ENCODE data around the gene MICAL2. TPM values are rescaled to one million over a fixed set of nuclear protein-coding genes. Genes with fewer than 3 reads are reported as not detected.

The MICAL2 gene
- total RNA-seq, 1 experiment from 2014 or later: 37.4 TPM

GRCh38 chr11:12105471-12105870 lies 4.9 kb upstream of the MICAL2 start:
- no peak overlapping the region for H2AFZ ChIP-seq (ENCODE audit: low read depth, low read length, poor library complexity, severe bottlenecking)
- H3K36me3 ChIP-seq (ENCODE audit: control insufficient read depth in 1 of 2, insufficient read depth in 2 of 2, low read length in 2 of 2): no peaks in the 10 kb centered on the region
- H3K9ac ChIP-seq (ENCODE audit: low read length): no peak overlapping the region
- H3K27me3 ChIP-seq (ENCODE audit: insufficient read depth, low read length): no peaks in the 10 kb centered on the region
- H3K79me2 ChIP-seq (ENCODE audit: insufficient read depth, low read length): no peaks in the 10 kb centered on the region
- ATAC-seq (no peak), DNase-seq (ENCODE audit: low read depth, low spot score) (no peak)
- no peaks in the 10 kb centered on the region for H3K9me2 ChIP-seq (ENCODE audit: insufficient read depth)
- no peak overlapping the region for H3K27ac ChIP-seq (ENCODE audit: low read depth, low read length)
- no TSS peak for BruUV-seq (replicated peaks)
- peaks cover 9% of the 10 kb centered on the region in 2 experiments for H3K4me1 ChIP-seq (ENCODE audit: control insufficient read depth in 1 of 2, insufficient read depth in 2 of 2, low read length in 2 of 2)
- ChIA-PET RAD21 (ENCODE audit: low non-redundant PET in 1 of 2, low total read pairs in 2 of 2, uncharacterized antibody in 2 of 2, unreplicated experiment in 2 of 2) (no interaction called here), POLR2A (no interaction called here), CTCF (no interaction called here)
- no peak overlapping the region for H3K4me2 ChIP-seq (ENCODE audit: low read length)
- no peak overlapping the region for H3K4me3 ChIP-seq (replicated peaks in 1 of 2; ENCODE audit: low read depth in 1 of 2, low read length in 2 of 2)
- H4K20me1 ChIP-seq (ENCODE audit: insufficient read depth): no peaks in the 10 kb centered on the region
- TF ChIP-seq SIN3A (IDR thresholded peaks at IDR 0.05; ENCODE audit: low read depth) (no peak), ZFX (IDR thresholded peaks at IDR 0.05) (no peak), ZBTB33 (IDR thresholded peaks at IDR 0.05; ENCODE audit: extremely low read depth, insufficient replicate concordance, low read length) (no peak), SP1 (IDR thresholded peaks at IDR 0.05; ENCODE audit: low read depth) (no peak), EGR1 (IDR thresholded peaks at IDR 0.05; ENCODE audit: low read depth) (no peak), EZH2 (IDR thresholded peaks at IDR 0.05) (no peak), CBX3 (IDR thresholded peaks at IDR 0.05; ENCODE audit: low read depth) (no peak)
- intact Hi-C loops (cut with micrococcal nuclease): no loop called here
- H3K9me3 ChIP-seq (ENCODE audit: control insufficient read depth in 1 of 2, insufficient read depth in 1 of 2, low read depth in 1 of 2, low read length in 2 of 2): no peaks in the 10 kb centered on the region

GRCh38 chr11:12106101-12106500 lies 4.3 kb upstream of the MICAL2 start:
- no peaks in the 10 kb centered on the region for H3K27me3 ChIP-seq (ENCODE audit: insufficient read depth, low read length)
- no peak overlapping the region for H3K9ac ChIP-seq (ENCODE audit: low read length)
- no peaks in the 10 kb centered on the region for H4K20me1 ChIP-seq (ENCODE audit: insufficient read depth)
- H3K4me1 ChIP-seq (ENCODE audit: control insufficient read depth in 1 of 2, insufficient read depth in 2 of 2, low read length in 2 of 2): peaks cover 10 to 13% of the 10 kb centered on the region in 2 experiments
- ATAC-seq (no peak), DNase-seq (ENCODE audit: low read depth, low spot score) (no peak)
- H3K9me3 ChIP-seq (ENCODE audit: control insufficient read depth in 1 of 2, insufficient read depth in 1 of 2, low read depth in 1 of 2, low read length in 2 of 2): no peaks in the 10 kb centered on the region
- H3K27ac ChIP-seq (ENCODE audit: low read depth, low read length): no peak overlapping the region
- H3K9me2 ChIP-seq (ENCODE audit: insufficient read depth): no peaks in the 10 kb centered on the region
- POLR2A ChIA-PET: no interaction called here
- no peaks in the 10 kb centered on the region for H3K36me3 ChIP-seq (ENCODE audit: control insufficient read depth in 1 of 2, insufficient read depth in 2 of 2, low read length in 2 of 2)
- intact Hi-C loops (cut with micrococcal nuclease): no loop called here
- no peak overlapping the region for H2AFZ ChIP-seq (ENCODE audit: low read depth, low read length, poor library complexity, severe bottlenecking)
- CTCF ChIA-PET: no interaction called here
- BruUV-seq (replicated peaks): no TSS peak
- H3K4me2 ChIP-seq (ENCODE audit: low read length): no peak overlapping the region
- H3K4me3 ChIP-seq (replicated peaks in 1 of 2; ENCODE audit: low read depth in 1 of 2, low read length in 2 of 2): no peak overlapping the region
- TF ChIP-seq SIN3A (IDR thresholded peaks at IDR 0.05; ENCODE audit: low read depth) (no peak), EZH2phosphoT487 (IDR thresholded peaks at IDR 0.05; ENCODE audit: borderline replicate concordance) (no peak), FOSL1 (IDR thresholded peaks at IDR 0.05; ENCODE audit: low read depth) (no peak), CTCF (IDR thresholded peaks at IDR 0.05 in 2 of 3, conservative IDR thresholded peaks at IDR 0.05 in 1 of 3; ENCODE audit: borderline replicate concordance in 1 of 3, insufficient read depth in 1 of 3, low read depth in 2 of 3, low read length in 2 of 3) (no peak), MAX (IDR thresholded peaks at IDR 0.05) (no peak), CBX3 (IDR thresholded peaks at IDR 0.05; ENCODE audit: low read depth) (no peak)
- RAD21 ChIA-PET (ENCODE audit: low non-redundant PET in 1 of 2, low total read pairs in 2 of 2, uncharacterized antibody in 2 of 2, unreplicated experiment in 2 of 2): no interaction called here
- no peaks in the 10 kb centered on the region; the same call in 1 of the 2 replicates for H3K79me2 ChIP-seq (ENCODE audit: insufficient read depth, low read length)

Data from HCT116 (cell line).